ENCODE data around the gene CNKSR3. TPM values are rescaled to one million over a fixed set of nuclear protein-coding genes. Genes with fewer than 3 reads are reported as not detected.

The CNKSR3 gene
- total RNA-seq, 1 donor = 0.31 TPM

GRCh38 chr6:154395316-154395715, 115.2 kb downstream of the CNKSR3 start:
- Histone ChIP-seq H3K4me3 (ENCODE audit: low read length) (no peak overlapping the region), H3K9me3 (ENCODE audit: low read depth, low read length) (no peaks in the 10 kb centered on the region), H3K4me1 (ENCODE audit: insufficient read depth, low read length) (no peaks in the 10 kb centered on the region), H3K27me3 (ENCODE audit: insufficient read depth, low read length) (no peaks in the 10 kb centered on the region)

GRCh38 chr6:154394571-154394970, 115.9 kb downstream of the CNKSR3 start:
- Histone ChIP-seq H3K27me3 (ENCODE audit: insufficient read depth, low read length) (no peaks in the 10 kb centered on the region), H3K9me3 (ENCODE audit: low read depth, low read length) (no peaks in the 10 kb centered on the region), H3K4me3 (ENCODE audit: low read length) (no peak overlapping the region), H3K4me1 (ENCODE audit: insufficient read depth, low read length) (no peaks in the 10 kb centered on the region)

- no peak overlapping the region for H3K4me3 ChIP-seq (ENCODE audit: low read length)
These were observed 120.5 kb downstream of the CNKSR3 start for GRCh38 chr6:154390034-154390433.

GRCh38 chr6:154388803-154389202, 121.7 kb downstream of the CNKSR3 start:
- Histone ChIP-seq H3K4me1 (ENCODE audit: insufficient read depth, low read length) (no peaks in the 10 kb centered on the region), H3K4me3 (ENCODE audit: low read length) (no peak overlapping the region), H3K27me3 (ENCODE audit: insufficient read depth, low read length) (no peaks in the 10 kb centered on the region), H3K9me3 (ENCODE audit: low read depth, low read length) (no peaks in the 10 kb centered on the region)

More at GRCh38 chr6:154390034-154390433, 120.5 kb downstream of the CNKSR3 start:
- H3K4me1 ChIP-seq (ENCODE audit: insufficient read depth, low read length) = no peaks in the 10 kb centered on the region
- H3K27me3 ChIP-seq (ENCODE audit: insufficient read depth, low read length) = no peaks in the 10 kb centered on the region
- H3K9me3 ChIP-seq (ENCODE audit: low read depth, low read length) = no peaks in the 10 kb centered on the region

- no peaks in the 10 kb centered on the region for H3K9me3 ChIP-seq (ENCODE audit: low read depth, low read length)
- no peak overlapping the region for H3K4me3 ChIP-seq (ENCODE audit: low read length)
- no peaks in the 10 kb centered on the region for H3K4me1 ChIP-seq (ENCODE audit: insufficient read depth, low read length)
- H3K27me3 ChIP-seq (ENCODE audit: insufficient read depth, low read length) = no peaks in the 10 kb centered on the region
These were observed 123.4 kb downstream of the CNKSR3 start for GRCh38 chr6:154386848-154387717.

DNA sequence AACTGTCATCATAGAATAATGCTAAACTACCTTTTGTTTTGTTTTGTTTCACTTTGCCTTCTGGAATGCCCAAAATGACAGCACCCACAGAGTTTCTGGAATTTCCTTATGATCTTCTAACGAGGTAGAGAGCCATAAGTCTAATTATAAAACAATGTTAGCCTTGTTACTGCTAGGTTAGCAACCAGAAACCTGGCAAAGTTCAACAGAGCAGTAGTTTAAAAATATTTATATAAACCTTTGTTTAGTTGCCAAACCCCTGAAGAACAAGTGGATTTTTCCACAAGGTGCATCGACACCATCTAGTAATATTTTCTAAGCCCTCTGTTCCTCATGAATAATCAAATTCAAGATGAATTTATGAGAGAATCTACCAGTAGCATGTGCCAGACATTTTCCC, 126.3 kb downstream of the CNKSR3 start:
- H3K4me3 ChIP-seq (ENCODE audit: low read length) = no peak overlapping the region
- H3K27me3 ChIP-seq (ENCODE audit: insufficient read depth, low read length) = no peaks in the 10 kb centered on the region
- peaks cover 6% of the 10 kb centered on the region for H3K4me1 ChIP-seq (ENCODE audit: insufficient read depth, low read length)
- H3K9me3 ChIP-seq (ENCODE audit: low read depth, low read length) = no peaks in the 10 kb centered on the region

DNA sequence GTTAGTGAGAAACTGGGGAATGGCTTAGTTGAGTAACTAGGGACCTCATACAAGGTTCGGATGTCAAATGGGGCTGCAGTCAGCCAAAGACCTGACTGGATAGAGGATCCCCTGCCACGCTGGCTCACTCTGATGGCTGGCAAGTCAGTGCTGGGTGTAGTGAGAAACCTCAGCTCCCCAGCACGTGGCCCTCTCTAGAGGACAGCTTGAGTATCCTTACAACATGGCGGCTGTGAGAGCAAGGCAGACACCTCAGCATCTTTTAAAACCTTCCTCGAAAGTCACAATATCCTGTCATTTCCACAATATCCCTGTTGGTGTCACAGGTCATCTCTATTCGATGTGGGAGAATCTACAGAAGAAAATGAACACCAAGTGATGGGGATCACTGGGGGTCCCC, 127.2 kb downstream of the CNKSR3 start:
- no peak overlapping the region for H3K4me3 ChIP-seq (ENCODE audit: low read length)
- H3K4me1 ChIP-seq (ENCODE audit: insufficient read depth, low read length) = peaks cover 6% of the 10 kb centered on the region
- H3K9me3 ChIP-seq (ENCODE audit: low read depth, low read length) = no peaks in the 10 kb centered on the region
- H3K27me3 ChIP-seq (ENCODE audit: insufficient read depth, low read length) = no peaks in the 10 kb centered on the region

GRCh38 chr6:154382740-154383139, 127.7 kb downstream of the CNKSR3 start:
- no peaks in the 10 kb centered on the region for H3K27me3 ChIP-seq (ENCODE audit: insufficient read depth, low read length)
- no peaks in the 10 kb centered on the region for H3K9me3 ChIP-seq (ENCODE audit: low read depth, low read length)
- H3K4me1 ChIP-seq (ENCODE audit: insufficient read depth, low read length) = peaks cover 6% of the 10 kb centered on the region
- H3K4me3 ChIP-seq (ENCODE audit: low read length) = no peak overlapping the region

DNA sequence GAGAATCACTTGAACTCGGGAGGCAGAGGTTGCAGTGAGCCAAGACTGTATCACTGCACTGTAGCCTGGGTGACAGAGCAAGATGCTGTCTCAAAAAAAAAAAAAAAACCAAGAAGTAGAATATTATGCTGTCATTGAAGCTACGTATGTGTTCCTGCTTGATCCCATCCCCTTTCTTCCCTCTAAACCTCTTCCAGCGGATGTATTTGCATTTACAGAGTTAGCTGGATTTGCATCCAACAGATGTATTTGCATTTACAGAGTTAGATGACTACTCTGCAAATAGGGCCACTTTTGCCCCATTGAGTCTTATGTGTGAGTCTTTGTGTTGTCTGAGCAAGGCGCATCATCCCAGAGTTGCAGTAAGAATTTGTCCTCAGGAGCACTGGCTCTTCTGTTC, 128.9 kb downstream of the CNKSR3 start:
- Histone ChIP-seq H3K27me3 (ENCODE audit: insufficient read depth, low read length) (no peaks in the 10 kb centered on the region), H3K4me3 (ENCODE audit: low read length) (no peak overlapping the region), H3K4me1 (ENCODE audit: insufficient read depth, low read length) (peaks cover 6% of the 10 kb centered on the region), H3K9me3 (ENCODE audit: low read depth, low read length) (no peaks in the 10 kb centered on the region)

DNA sequence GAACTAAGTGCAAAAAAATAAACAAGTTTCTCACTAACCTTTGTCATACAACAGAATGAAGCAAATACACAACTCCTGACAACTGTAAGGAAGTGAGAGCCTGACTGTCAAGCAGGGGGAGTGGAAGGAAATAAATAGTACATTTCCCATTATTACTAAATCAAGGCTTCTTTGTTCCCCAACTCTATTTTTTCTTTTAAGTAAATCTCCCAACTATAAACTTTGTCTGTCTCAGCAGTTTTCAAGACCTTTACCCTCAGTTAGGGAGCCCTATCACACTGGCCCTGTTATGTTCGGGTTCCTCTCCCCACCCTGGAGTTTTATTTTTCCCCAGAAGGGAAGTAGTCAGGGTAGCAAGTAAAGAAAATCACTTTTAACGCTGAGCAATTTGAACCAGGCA, 129.7 kb downstream of the CNKSR3 start:
- H3K4me3 ChIP-seq (ENCODE audit: low read length) = no peak overlapping the region
- no peaks in the 10 kb centered on the region for H3K9me3 ChIP-seq (ENCODE audit: low read depth, low read length)
- H3K27me3 ChIP-seq (ENCODE audit: insufficient read depth, low read length) = no peaks in the 10 kb centered on the region
- H3K4me1 ChIP-seq (ENCODE audit: insufficient read depth, low read length) = peaks cover 6% of the 10 kb centered on the region

GRCh38 chr6:154379585-154379984, 130.9 kb downstream of the CNKSR3 start:
- Histone ChIP-seq H3K4me3 (ENCODE audit: low read length) (no peak overlapping the region), H3K4me1 (ENCODE audit: insufficient read depth, low read length) (peaks cover 6% of the 10 kb centered on the region), H3K9me3 (ENCODE audit: low read depth, low read length) (no peaks in the 10 kb centered on the region), H3K27me3 (ENCODE audit: insufficient read depth, low read length) (no peaks in the 10 kb centered on the region)

DNA sequence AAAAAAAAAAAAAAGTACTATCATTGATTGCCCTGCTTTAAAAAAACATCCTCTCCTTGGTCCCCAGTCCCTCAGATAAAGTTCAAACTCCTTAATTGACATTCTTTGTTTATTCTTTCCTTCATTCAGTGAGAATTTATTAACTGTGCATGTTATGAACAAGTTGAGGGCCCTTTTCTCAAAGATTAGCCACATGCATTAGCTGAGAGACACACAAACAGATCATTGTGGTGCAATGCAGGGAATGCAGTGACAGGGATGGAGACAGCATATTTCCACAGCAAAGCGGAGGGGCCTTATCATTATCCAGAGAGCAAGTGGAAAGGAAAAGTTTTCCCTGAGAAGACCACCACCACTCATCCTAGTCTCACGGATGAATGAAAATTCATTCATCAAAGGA, 132.0 kb downstream of the CNKSR3 start:
- H3K4me1 ChIP-seq (ENCODE audit: insufficient read depth, low read length) = peaks cover 6% of the 10 kb centered on the region
- H3K9me3 ChIP-seq (ENCODE audit: low read depth, low read length) = no peaks in the 10 kb centered on the region
- H3K4me3 ChIP-seq (ENCODE audit: low read length) = no peak overlapping the region
- H3K27me3 ChIP-seq (ENCODE audit: insufficient read depth, low read length) = no peaks in the 10 kb centered on the region

DNA sequence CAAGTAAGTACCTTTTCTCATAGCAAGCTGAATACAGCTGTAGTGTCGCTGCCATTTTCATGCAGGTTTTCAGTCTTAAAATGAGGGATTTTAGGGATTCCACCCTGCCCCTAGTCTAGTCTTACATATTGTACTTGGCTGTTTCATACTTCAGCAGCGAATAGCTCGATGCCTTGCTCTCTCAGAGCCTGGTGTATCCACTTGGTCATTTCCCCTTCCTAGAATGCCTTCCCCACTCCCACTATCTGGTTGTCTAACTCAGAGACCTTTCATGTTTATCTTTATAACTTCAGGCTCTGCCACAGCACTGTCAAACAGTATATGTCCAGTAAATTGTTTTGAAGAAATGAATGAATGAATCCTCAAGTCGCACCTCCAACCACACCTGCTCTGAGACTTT, 132.8 kb downstream of the CNKSR3 start:
- Histone ChIP-seq H3K4me1 (ENCODE audit: insufficient read depth, low read length) (peaks cover 6% of the 10 kb centered on the region), H3K4me3 (ENCODE audit: low read length) (no peak overlapping the region), H3K9me3 (ENCODE audit: low read depth, low read length) (no peaks in the 10 kb centered on the region), H3K27me3 (ENCODE audit: insufficient read depth, low read length) (no peaks in the 10 kb centered on the region)

DNA sequence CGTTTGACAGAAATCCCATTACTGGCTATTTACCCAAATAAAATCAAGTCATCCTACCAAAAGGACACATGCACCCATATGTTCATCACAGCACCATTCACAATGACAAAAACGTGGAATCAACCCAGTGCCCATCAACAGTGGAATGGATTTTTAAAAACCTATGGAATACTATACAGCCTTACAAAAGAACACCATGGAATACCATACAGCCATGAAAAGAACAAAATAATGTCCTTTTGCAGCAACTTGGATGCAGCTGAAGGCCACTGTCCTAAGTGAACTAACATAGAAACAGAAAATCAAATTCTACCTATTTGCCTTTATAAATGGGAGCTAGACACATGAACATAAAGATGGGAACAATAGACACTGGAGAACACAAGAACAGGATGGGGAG, 136.5 kb downstream of the CNKSR3 start:
- Histone ChIP-seq H3K4me3 (ENCODE audit: low read length) (no peak overlapping the region), H3K9me3 (ENCODE audit: low read depth, low read length) (no peaks in the 10 kb centered on the region), H3K4me1 (ENCODE audit: insufficient read depth, low read length) (peaks cover 22% of the 10 kb centered on the region), H3K27me3 (ENCODE audit: insufficient read depth, low read length) (no peaks in the 10 kb centered on the region)

GRCh38 chr6:154371281-154371680, 139.2 kb downstream of the CNKSR3 start:
- Histone ChIP-seq H3K4me1 (ENCODE audit: insufficient read depth, low read length) (peaks cover 38% of the 10 kb centered on the region), H3K9me3 (ENCODE audit: low read depth, low read length) (no peaks in the 10 kb centered on the region), H3K4me3 (ENCODE audit: low read length) (no peak overlapping the region), H3K27me3 (ENCODE audit: insufficient read depth, low read length) (no peaks in the 10 kb centered on the region)

- H3K9me3 ChIP-seq (ENCODE audit: low read depth, low read length) = no peaks in the 10 kb centered on the region
- no peaks in the 10 kb centered on the region for H3K27me3 ChIP-seq (ENCODE audit: insufficient read depth, low read length)
- H3K4me1 ChIP-seq (ENCODE audit: insufficient read depth, low read length) = peaks cover 38% of the 10 kb centered on the region
- H3K4me3 ChIP-seq (ENCODE audit: low read length) = no peak overlapping the region
These were observed 139.9 kb downstream of the CNKSR3 start for GRCh38 chr6:154370545-154370944.
